GM23338 (cell line): ENCODE results near the gene MTARC2. TPM values are rescaled to one million over a fixed set of nuclear protein-coding genes. Genes with fewer than 3 reads are reported as not detected.

Experiments
- ATAC-seq: fragments of 200-7000 bp; cut with Tn5 transposase; 3 replicates; pipeline ENCODE4 v1.9.1; 2020
- DNase-seq: peaks from one replicate; pipeline ENCODE4 v3.0.0-alpha.2; 2015; ENCODE audit warnings: low spot score
- H2AFZ ChIP-seq: fragments of 200-600 bp; sonication (generic); 2 replicates; pipeline ENCODE4 v1.8.0; 2016; ENCODE audit warnings: antibody characterized with exemption, mild to moderate bottlenecking, moderate library complexity
- H3F3A ChIP-seq: fragments of 200-600 bp; sonication (generic); replicated peaks from 2 replicates; pipeline ENCODE4 v1.8.0; 2017; ENCODE audit warnings: antibody characterized with exemption, mixed run types, low read depth
- H3K27ac ChIP-seq: fragments of 200-600 bp; sonication (generic); 2 replicates; pipeline ENCODE4 v1.6.1; 2016; ENCODE audit warnings: low read depth
- H3K27me3 ChIP-seq: fragments of 200-600 bp; sonication (generic); 2 replicates; pipeline ENCODE4 v1.8.0; 2016; ENCODE audit warnings: mild to moderate bottlenecking, mixed run types, moderate library complexity; ENCODE audit not compliant: insufficient read depth
- H3K36me3 ChIP-seq: fragments of 200-600 bp; sonication (generic); 2 replicates; pipeline ENCODE4 v1.8.0; 2016; ENCODE audit warnings: mild to moderate bottlenecking; ENCODE audit not compliant: insufficient read depth
- H3K4me1 ChIP-seq: fragments of 200-600 bp; sonication (generic); 2 replicates; pipeline ENCODE4 v1.8.0; 2016; ENCODE audit warnings: mild to moderate bottlenecking, moderate library complexity; ENCODE audit not compliant: insufficient read depth
- H3K4me2 ChIP-seq: fragments of 200-600 bp; sonication (generic); 2 replicates; pipeline ENCODE4 v1.7.1; 2017; ENCODE audit warnings: mixed run types
- H3K4me3 ChIP-seq: fragments of 200-600 bp; sonication (generic); 2 replicates; pipeline ENCODE4 v1.6.1; 2016; ENCODE audit warnings: mixed run types
- H3K79me2 ChIP-seq: fragments of 200-600 bp; sonication (generic); replicated peaks from 2 replicates; pipeline ENCODE4 v1.8.0; 2017; ENCODE audit warnings: mild to moderate bottlenecking; ENCODE audit not compliant: insufficient read depth
- H3K9me2 ChIP-seq: fragments of 200-600 bp; sonication (generic); 2 replicates; pipeline ENCODE4 v1.8.0; 2017; ENCODE audit not compliant: insufficient read depth
- H4K20me1 ChIP-seq: fragments of 200-600 bp; sonication (generic); replicated peaks from 2 replicates; pipeline ENCODE4 v1.8.0; 2017; ENCODE audit warnings: mild to moderate bottlenecking; ENCODE audit not compliant: insufficient read depth
- H3K27ac Mint-ChIP-seq: 2 replicates; pipeline ENCODE4 v1.8.0; 2020; ENCODE audit warnings: inconsistent platforms, mild to moderate bottlenecking, moderate library complexity, mixed read lengths
- H3K27me3 Mint-ChIP-seq: 3 replicates; pipeline ENCODE4 v1.8.0; 2022; ENCODE audit warnings: low read depth, mild to moderate bottlenecking, moderate library complexity, mixed read lengths, inconsistent platforms; ENCODE audit not compliant: insufficient read depth, poor library complexity
- H3K36me3 Mint-ChIP-seq: 3 replicates; pipeline ENCODE4 v1.8.0; 2021; ENCODE audit warnings: low read depth, mild to moderate bottlenecking, inconsistent platforms, moderate library complexity, mixed read lengths
- H3K4me1 Mint-ChIP-seq: 3 replicates; pipeline ENCODE4 v1.8.0; 2020; ENCODE audit warnings: mild to moderate bottlenecking, inconsistent platforms, mixed read lengths
- H3K4me3 Mint-ChIP-seq: 3 replicates; pipeline ENCODE4 v1.8.0; 2021; ENCODE audit warnings: moderate library complexity, mild to moderate bottlenecking, inconsistent platforms, mixed read lengths
- H3K9me3 Mint-ChIP-seq: 3 replicates; pipeline ENCODE4 v1.8.0; 2020; ENCODE audit warnings: moderate library complexity, mild to moderate bottlenecking, inconsistent platforms, mixed read lengths
- CREB1 ChIP-seq: fragments of 250-450 bp; sonication (Bioruptor Pico); IDR thresholded peaks from 2 replicates; pipeline ENCODE4 v1.5.0; 2020; ENCODE audit warnings: low read depth, mild to moderate bottlenecking, moderate library complexity
- POLR2AphosphoS5 ChIP-seq: IDR thresholded peaks from 2 replicates; pipeline ENCODE4 v1.6.1; 2016; ENCODE audit warnings: antibody characterized with exemption, low read depth
- ZNF331 ChIP-seq: fragments of 250-450 bp; sonication (Bioruptor Pico); IDR thresholded peaks from 2 replicates; pipeline ENCODE4 v1.5.0; 2020; ENCODE audit warnings: low read depth, mild to moderate bottlenecking, moderate library complexity
- polyA plus RNA-seq: library from polyadenylated mRNA; unstranded; fragments of >200 nt; fragmentation: Nextera tagmentation; extraction: Ambion mirVana; gene quantifications from 2 replicates; pipeline ENCODE4 v1.2.1, GENCODE V29; 2016
- total RNA-seq: library from RNA; depleted of rRNA; stranded (reverse); fragments of >200 nt; shearing (Covaris generic); gene quantifications from 2 replicates; pipeline ENCODE4 v1.2.3, GENCODE V29; 2014
- TF ChIP-seq, protein P1 (sequence below): fragments of 250-450 bp; sonication (Bioruptor Pico); IDR thresholded peaks from 2 replicates; pipeline ENCODE4 v1.5.0; 2020; ENCODE audit warnings: mild to moderate bottlenecking, moderate library complexity

Gene MTARC2
- total and polyA plus RNA-seq, 2 experiments from 2014 or later, result 4.1 to 8.0 TPM

DNA sequence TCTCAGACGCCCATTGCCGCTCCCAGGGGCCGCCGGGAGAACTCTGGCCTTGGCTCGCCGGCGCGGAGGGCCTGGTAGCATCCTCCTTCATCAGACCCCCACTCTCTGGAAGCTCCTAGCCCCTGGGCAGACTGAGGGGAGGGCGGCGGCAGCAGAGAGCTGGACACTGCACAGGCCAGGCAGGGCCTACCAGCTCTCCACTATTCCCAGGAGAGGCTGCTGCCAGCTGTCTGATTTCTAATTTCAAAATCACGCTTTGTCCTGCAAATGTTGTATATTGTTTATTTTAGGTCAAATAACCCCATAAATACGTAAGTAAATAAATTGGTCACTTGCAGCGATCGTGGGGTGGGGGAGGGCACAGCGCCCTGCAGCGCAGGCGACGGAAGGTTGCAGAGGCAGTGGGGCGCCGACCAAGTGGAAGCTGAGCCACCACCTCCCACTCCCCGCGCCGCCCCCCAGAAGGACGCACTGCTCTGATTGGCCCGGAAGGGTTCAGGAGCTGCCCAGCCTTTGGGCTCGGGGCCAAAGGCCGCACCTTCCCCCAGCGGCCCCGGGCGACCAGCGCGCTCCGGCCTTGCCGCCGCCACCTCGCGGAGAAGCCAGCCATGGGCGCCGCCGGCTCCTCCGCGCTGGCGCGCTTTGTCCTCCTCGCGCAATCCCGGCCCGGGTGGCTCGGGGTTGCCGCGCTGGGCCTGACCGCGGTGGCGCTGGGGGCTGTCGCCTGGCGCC lies 38.4 kb downstream of the MTARC2 start, which contains the start of gene MTARC1:
MTARC1 (plus strand) TSS at position 577 of the 732 bp plus-strand sequence; CDS start at position 609, 32 bp downstream.
- peak within 1 kb of the TSS; percentile 61 for H3K4me3 ChIP-seq
- H3K4me2 ChIP-seq, result peak within 1 kb of the TSS; percentile 79
- peaks cover 34% of the 10 kb centered on the region for H3K79me2 ChIP-seq
- Mint-ChIP-seq H3K27ac (peak within 1 kb of the TSS; percentile 96), H3K36me3 (peaks cover 14% of the 10 kb centered on the region), H3K9me3 (no peaks in the 10 kb centered on the region), H3K4me3 (peak within 1 kb of the TSS; percentile 88), H3K27me3 (peaks cover 5% of the 10 kb centered on the region), H3K4me1 (peaks cover 15% of the 10 kb centered on the region)
- H3K27me3 ChIP-seq, result no peaks in the 10 kb centered on the region
- H3K4me1 ChIP-seq, result peaks cover 16% of the 10 kb centered on the region
- H4K20me1 ChIP-seq, result peaks cover 20% of the 10 kb centered on the region
- peak within 1 kb of the TSS; percentile 99 for H2AFZ ChIP-seq
- no peaks in the 10 kb centered on the region for H3F3A ChIP-seq
- H3K9me2 ChIP-seq, result no peaks in the 10 kb centered on the region
- DNase-seq, result peak; percentile 88
- TF ChIP-seq CREB1 (CRISPR knock-in tag) (0 out of 2 replicates have a peak, but pooled peaks have one; percentile 4), POLR2AphosphoS5 (peak; percentile 76), ZNF331 (no peak)
- TF ChIP-seq, protein P1, sequence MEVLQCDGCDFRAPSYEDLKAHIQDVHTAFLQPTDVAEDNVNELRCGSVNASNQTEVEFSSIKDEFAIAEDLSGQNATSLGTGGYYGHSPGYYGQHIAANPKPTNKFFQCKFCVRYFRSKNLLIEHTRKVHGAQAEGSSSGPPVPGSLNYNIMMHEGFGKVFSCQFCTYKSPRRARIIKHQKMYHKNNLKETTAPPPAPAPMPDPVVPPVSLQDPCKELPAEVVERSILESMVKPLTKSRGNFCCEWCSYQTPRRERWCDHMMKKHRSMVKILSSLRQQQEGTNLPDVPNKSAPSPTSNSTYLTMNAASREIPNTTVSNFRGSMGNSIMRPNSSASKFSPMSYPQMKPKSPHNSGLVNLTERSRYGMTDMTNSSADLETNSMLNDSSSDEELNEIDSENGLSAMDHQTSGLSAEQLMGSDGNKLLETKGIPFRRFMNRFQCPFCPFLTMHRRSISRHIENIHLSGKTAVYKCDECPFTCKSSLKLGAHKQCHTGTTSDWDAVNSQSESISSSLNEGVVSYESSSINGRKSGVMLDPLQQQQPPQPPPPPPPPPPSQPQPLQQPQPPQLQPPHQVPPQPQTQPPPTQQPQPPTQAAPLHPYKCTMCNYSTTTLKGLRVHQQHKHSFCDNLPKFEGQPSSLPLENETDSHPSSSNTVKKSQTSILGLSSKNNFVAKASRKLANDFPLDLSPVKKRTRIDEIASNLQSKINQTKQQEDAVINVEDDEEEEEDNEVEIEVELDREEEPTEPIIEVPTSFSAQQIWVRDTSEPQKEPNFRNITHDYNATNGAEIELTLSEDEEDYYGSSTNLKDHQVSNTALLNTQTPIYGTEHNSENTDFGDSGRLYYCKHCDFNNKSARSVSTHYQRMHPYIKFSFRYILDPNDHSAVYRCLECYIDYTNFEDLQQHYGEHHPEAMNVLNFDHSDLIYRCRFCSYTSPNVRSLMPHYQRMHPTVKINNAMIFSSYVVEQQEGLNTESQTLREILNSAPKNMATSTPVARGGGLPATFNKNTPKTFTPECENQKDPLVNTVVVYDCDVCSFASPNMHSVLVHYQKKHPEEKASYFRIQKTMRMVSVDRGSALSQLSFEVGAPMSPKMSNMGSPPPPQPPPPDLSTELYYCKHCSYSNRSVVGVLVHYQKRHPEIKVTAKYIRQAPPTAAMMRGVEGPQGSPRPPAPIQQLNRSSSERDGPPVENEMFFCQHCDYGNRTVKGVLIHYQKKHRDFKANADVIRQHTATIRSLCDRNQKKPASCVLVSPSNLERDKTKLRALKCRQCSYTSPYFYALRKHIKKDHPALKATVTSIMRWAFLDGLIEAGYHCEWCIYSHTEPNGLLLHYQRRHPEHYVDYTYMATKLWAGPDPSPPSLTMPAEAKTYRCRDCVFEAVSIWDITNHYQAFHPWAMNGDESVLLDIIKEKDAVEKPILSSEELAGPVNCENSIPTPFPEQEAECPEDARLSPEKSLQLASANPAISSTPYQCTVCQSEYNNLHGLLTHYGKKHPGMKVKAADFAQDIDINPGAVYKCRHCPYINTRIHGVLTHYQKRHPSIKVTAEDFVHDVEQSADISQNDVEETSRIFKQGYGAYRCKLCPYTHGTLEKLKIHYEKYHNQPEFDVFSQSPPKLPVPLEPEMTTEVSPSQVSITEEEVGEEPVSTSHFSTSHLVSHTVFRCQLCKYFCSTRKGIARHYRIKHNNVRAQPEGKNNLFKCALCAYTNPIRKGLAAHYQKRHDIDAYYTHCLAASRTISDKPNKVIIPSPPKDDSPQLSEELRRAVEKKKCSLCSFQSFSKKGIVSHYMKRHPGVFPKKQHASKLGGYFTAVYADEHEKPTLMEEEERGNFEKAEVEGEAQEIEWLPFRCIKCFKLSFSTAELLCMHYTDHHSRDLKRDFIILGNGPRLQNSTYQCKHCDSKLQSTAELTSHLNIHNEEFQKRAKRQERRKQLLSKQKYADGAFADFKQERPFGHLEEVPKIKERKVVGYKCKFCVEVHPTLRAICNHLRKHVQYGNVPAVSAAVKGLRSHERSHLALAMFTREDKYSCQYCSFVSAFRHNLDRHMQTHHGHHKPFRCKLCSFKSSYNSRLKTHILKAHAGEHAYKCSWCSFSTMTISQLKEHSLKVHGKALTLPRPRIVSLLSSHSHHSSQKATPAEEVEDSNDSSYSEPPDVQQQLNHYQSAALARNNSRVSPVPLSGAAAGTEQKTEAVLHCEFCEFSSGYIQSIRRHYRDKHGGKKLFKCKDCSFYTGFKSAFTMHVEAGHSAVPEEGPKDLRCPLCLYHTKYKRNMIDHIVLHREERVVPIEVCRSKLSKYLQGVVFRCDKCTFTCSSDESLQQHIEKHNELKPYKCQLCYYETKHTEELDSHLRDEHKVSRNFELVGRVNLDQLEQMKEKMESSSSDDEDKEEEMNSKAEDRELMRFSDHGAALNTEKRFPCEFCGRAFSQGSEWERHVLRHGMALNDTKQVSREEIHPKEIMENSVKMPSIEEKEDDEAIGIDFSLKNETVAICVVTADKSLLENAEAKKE (CRISPR knock-in tag), result no peak
- ATAC-seq, result peak; percentile 92
- 0 out of 2 replicates have a peak, but pooled peaks cover 5% of the 10 kb centered on the region for H3K36me3 ChIP-seq
- H3K27ac ChIP-seq, result peak within 1 kb of the TSS; percentile 84
